ENCODE data around the gene PKLR. TPM values are rescaled to one million over a fixed set of nuclear protein-coding genes. Genes with fewer than 3 reads are reported as not detected.

Gene PKLR
- total RNA-seq, 1 experiment from 2014 or later, result not detected

DNA sequence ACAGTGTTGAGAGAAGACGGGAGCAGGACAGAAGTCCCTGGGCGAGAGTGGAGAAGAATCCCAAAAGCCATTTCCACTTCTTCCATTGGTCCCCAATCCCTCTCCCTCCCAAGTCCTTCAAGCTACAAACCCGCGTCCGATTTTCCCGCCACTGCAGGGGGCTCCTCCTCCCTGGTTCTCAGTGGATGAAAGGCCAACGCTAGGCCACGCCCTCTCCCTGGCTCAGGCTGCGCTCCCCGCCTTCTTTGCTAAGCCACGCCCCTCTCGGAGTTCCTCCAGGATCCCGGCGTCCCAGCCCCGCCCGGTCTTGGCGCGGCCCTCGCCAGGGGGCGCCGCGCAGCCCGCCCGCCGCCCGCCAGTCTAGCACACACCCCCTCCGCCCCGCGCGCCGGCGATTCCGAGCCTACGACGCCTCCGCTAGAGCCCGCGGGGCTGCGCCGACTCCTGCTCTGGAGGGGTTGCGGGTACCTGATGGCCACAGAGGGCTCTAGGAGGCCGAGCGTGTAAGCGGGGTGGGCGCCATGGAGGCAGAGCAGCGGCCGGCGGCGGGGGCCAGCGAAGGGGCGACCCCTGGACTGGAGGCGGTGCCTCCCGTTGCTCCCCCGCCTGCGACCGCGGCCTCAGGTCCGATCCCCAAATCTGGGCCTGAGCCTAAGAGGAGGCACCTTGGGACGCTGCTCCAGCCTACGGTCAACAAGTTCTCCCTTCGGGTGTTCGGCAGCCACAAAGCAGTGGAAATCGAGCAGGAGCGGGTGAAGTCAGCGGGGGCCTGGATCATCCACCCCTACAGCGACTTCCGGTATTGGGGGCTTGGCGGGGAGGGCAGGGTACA, 24.0 kb downstream of the PKLR start, which contains the start of gene HCN3:
Gene HCN3, plus strand, starts transcription at position 394 of the 832 bp plus-strand sequence. Its CDS starts 128 bp downstream, at position 522.
- H2AFZ ChIP-seq (ENCODE audit: low read length), result peak within 1 kb of the TSS; percentile 72; the same call in 1 of the 2 replicates
- DNase-seq, result peak; percentile 98
- peaks cover 29% of the 10 kb centered on the region for H3K4me1 ChIP-seq (ENCODE audit: low read length)
- peaks cover 15% of the 10 kb centered on the region for H3K79me2 ChIP-seq (ENCODE audit: low read length)
- H3K27me3 ChIP-seq (ENCODE audit: low read length), result no peaks in the 10 kb centered on the region
- peak within 1 kb of the TSS; percentile 76 for H3K4me3 ChIP-seq (ENCODE audit: low read length)
- H3K9ac ChIP-seq (ENCODE audit: low read length), result peak within 1 kb of the TSS; percentile 76
- peaks cover 2% of the 10 kb centered on the region; the same call in 1 of the 2 replicates for H4K20me1 ChIP-seq (ENCODE audit: insufficient read depth, low read depth, low read length)
- H3K27ac ChIP-seq (ENCODE audit: low read length), result no peak within 1 kb of the TSS
- H3K9me2 ChIP-seq (replicated peaks; ENCODE audit: insufficient read depth, low read length), result no peaks in the 10 kb centered on the region
- no peaks in the 10 kb centered on the region for H3K36me3 ChIP-seq (ENCODE audit: insufficient read depth, low read length)
- H3K9me3 ChIP-seq (ENCODE audit: low read length), result no peaks in the 10 kb centered on the region
- peak within 1 kb of the TSS; percentile 91 for H3K4me2 ChIP-seq (ENCODE audit: low read depth, low read length, poor library complexity, severe bottlenecking)

DNA sequence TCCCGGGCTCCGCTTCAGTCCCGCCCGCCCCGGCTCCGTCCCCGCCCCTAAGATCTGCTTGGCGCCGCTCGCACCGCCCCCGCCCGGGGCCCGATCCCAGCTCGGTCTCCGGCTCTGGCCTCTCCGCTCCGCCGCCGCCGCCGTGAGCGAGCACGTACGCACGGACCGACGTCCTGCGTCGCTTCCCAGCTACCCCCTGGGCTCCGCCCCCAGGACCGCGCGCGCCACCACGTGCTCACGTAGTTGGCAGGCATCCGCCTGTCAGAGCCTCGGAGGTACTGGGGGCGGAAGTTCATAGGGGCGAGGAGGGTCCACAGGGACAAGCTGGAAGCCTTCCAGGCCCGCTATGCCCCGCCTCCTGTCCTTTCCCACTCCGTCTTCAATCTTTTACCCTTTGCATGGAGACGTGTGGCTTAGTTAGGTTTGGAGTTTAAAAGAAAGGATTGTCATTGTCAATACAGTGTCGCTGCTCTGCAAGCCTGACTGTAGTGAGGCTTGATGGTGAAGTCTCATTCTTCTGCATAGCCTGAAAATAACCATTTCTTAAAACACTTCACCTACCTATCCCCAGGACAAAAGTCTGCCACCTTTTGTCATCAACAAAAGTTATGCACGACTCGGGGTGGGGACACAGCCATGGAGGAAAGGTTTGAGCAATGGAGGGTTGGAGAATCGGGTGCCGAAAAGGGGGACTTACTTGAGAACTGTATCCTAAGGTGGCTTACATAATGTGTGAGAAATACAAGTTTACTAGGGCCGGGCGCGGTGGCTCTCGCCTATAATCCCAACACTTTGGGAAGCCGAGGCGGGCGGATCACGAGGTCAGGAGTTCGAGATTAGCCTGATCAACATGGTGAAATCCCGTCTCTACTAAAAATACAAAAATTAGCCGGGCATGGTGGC, 27.6 kb downstream of the PKLR start, which contains the start of gene CLK2:
Gene CLK2, minus strand, starts transcription at position 162 of the 903 bp plus-strand sequence. CDS start 2,527 bp downstream, outside the sequence.
- Histone ChIP-seq H3K4me3 (ENCODE audit: low read length) (peak within 1 kb of the TSS; percentile 72), H3K9ac (ENCODE audit: low read length) (peak within 1 kb of the TSS; percentile 76), H3K4me2 (ENCODE audit: low read depth, low read length, poor library complexity, severe bottlenecking) (peak within 1 kb of the TSS; percentile 77), H4K20me1 (ENCODE audit: insufficient read depth, low read depth, low read length) (peaks cover 8% of the 10 kb centered on the region; the same call in 1 of the 2 replicates), H3K27ac (ENCODE audit: low read length) (peak within 1 kb of the TSS; percentile 78), H3K9me2 (replicated peaks; ENCODE audit: insufficient read depth, low read length) (no peaks in the 10 kb centered on the region), H3K9me3 (ENCODE audit: low read length) (no peaks in the 10 kb centered on the region), H3K36me3 (ENCODE audit: insufficient read depth, low read length) (peaks cover 21% of the 10 kb centered on the region), H2AFZ (ENCODE audit: low read length) (0 out of 2 replicates have a peak within 1 kb of the TSS, but pooled peaks have one; percentile 51), H3K27me3 (ENCODE audit: low read length) (no peaks in the 10 kb centered on the region), H3K4me1 (ENCODE audit: low read length) (peaks cover 29% of the 10 kb centered on the region), H3K79me2 (ENCODE audit: low read length) (peaks cover 32% of the 10 kb centered on the region)
- DNase-seq, result peak; percentile 99

DNA sequence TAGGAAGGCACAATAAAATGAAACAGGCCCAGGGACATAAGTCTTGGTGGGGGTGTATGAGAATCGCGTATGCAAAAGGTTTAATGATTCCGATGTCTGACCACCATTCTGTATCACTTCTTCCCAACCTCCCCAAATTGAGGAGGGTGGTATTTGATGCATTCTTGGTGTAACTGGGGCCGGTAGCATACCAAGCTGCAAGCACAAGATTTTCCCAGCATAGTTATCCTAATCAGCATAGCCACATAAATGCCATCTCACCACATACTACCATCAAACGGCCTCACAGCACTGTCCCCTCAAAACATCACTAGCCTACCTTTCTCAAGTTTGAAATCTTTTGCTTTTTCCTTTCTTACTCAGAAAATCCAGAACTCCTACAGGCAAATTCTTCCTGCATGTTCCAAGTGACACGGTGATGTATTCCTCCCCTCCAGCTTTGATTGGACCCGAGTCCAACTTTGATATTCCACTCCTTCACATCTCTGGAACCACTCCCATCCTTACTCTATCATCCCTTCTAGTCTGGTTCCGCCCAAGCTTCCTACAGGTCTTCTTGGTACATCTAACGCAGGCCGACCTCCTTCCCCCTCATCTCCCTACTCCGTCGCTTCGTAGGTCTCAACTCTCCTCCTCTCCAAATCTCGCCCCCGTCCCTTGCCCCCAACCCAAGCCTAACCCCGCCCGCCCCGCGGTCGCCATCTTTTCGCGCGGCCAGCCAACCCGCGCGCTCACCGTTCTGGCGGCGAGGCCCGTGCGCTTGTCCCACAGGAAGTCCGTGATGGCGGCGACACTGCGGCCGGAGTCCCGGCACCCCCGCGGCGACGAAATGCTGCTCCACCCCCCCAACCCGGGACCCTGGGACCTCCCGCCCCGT, 28.5 kb downstream of the PKLR start:
- H3K4me1 ChIP-seq (ENCODE audit: low read length), result peaks cover 21% of the 10 kb centered on the region
- H3K27ac ChIP-seq (ENCODE audit: low read length), result peak overlapping the region; percentile 78
- peak overlapping the region; percentile 76 for H3K9ac ChIP-seq (ENCODE audit: low read length)
- peak overlapping the region; percentile 72 for H3K4me3 ChIP-seq (ENCODE audit: low read length)
- H3K9me3 ChIP-seq (ENCODE audit: low read length), result no peaks in the 10 kb centered on the region
- H3K9me2 ChIP-seq (replicated peaks; ENCODE audit: insufficient read depth, low read length), result no peaks in the 10 kb centered on the region
- peaks cover 29% of the 10 kb centered on the region for H3K36me3 ChIP-seq (ENCODE audit: insufficient read depth, low read length)
- H2AFZ ChIP-seq (ENCODE audit: low read length), result no peak overlapping the region
- peak; percentile 82 for DNase-seq
- H3K27me3 ChIP-seq (ENCODE audit: low read length), result no peaks in the 10 kb centered on the region
- peaks cover 8% of the 10 kb centered on the region; the same call in 1 of the 2 replicates for H4K20me1 ChIP-seq (ENCODE audit: insufficient read depth, low read depth, low read length)
- H3K4me2 ChIP-seq (ENCODE audit: low read depth, low read length, poor library complexity, severe bottlenecking), result peak overlapping the region; percentile 77
- peaks cover 32% of the 10 kb centered on the region for H3K79me2 ChIP-seq (ENCODE audit: low read length)

DNA sequence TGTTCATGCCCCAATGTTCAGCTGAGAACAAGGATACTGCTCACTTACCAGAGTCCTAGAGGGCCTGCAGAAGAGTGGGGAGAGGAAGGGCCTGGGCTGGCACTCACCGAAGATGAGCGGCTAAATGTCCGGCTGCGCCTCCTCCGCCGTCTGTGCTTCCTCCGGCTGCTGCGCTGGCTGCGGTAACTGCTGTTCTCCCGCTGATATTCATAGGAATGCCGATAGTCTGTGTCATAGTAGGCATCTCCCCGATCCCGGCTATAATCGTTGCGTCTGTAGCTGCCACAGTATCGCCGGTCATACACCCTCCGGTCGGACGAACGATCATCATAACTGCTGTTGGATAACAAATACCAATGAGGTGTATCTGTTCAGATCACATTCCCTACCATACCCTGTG, 31.9 kb downstream of the PKLR start:
- no peaks in the 10 kb centered on the region for H3K27me3 ChIP-seq (ENCODE audit: low read length)
- no peak overlapping the region for H3K4me3 ChIP-seq (ENCODE audit: low read length)
- no peak overlapping the region for H3K27ac ChIP-seq (ENCODE audit: low read length)
- peaks cover 17% of the 10 kb centered on the region for H3K4me1 ChIP-seq (ENCODE audit: low read length)
- H3K36me3 ChIP-seq (ENCODE audit: insufficient read depth, low read length), result peaks cover 49% of the 10 kb centered on the region
- no peak overlapping the region for H2AFZ ChIP-seq (ENCODE audit: low read length)
- DNase-seq, result no peak
- H3K4me2 ChIP-seq (ENCODE audit: low read depth, low read length, poor library complexity, severe bottlenecking), result no peak overlapping the region
- peaks cover 32% of the 10 kb centered on the region for H3K79me2 ChIP-seq (ENCODE audit: low read length)
- peaks cover 8% of the 10 kb centered on the region; the same call in 1 of the 2 replicates for H4K20me1 ChIP-seq (ENCODE audit: insufficient read depth, low read depth, low read length)
- no peaks in the 10 kb centered on the region for H3K9me3 ChIP-seq (ENCODE audit: low read length)
- no peak overlapping the region for H3K9ac ChIP-seq (ENCODE audit: low read length)
- no peaks in the 10 kb centered on the region for H3K9me2 ChIP-seq (replicated peaks; ENCODE audit: insufficient read depth, low read length)

DNA sequence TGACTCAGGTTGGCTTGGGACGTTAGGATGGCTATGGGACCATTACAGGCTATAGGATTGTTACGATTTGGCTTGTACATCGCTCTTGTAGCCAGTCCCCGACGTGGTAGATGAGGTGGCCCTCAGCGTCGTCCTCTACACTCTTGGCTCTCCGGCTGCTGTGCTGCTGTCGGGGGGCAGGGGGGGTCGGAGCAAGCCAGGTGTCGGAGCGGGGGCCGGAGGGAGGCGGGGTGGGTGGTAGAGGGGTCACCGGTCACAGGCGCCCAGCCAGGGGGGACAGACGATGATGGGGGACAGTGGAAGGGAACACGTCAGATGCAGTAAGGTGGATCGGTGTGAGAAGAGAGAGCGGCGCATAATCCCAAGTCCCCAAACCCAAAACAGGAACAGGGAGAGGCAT, 32.6 kb downstream of the PKLR start:
- no peak overlapping the region for H3K4me3 ChIP-seq (ENCODE audit: low read length)
- no peak overlapping the region for H3K9ac ChIP-seq (ENCODE audit: low read length)
- no peak for DNase-seq
- no peak overlapping the region for H2AFZ ChIP-seq (ENCODE audit: low read length)
- H3K79me2 ChIP-seq (ENCODE audit: low read length), result peaks cover 30% of the 10 kb centered on the region
- peaks cover 8% of the 10 kb centered on the region; the same call in 1 of the 2 replicates for H4K20me1 ChIP-seq (ENCODE audit: insufficient read depth, low read depth, low read length)
- H3K36me3 ChIP-seq (ENCODE audit: insufficient read depth, low read length), result peaks cover 56% of the 10 kb centered on the region
- no peaks in the 10 kb centered on the region for H3K9me2 ChIP-seq (replicated peaks; ENCODE audit: insufficient read depth, low read length)
- peaks cover 13% of the 10 kb centered on the region for H3K4me1 ChIP-seq (ENCODE audit: low read length)
- H3K4me2 ChIP-seq (ENCODE audit: low read depth, low read length, poor library complexity, severe bottlenecking), result no peak overlapping the region
- H3K27me3 ChIP-seq (ENCODE audit: low read length), result no peaks in the 10 kb centered on the region
- no peak overlapping the region for H3K27ac ChIP-seq (ENCODE audit: low read length)
- no peaks in the 10 kb centered on the region for H3K9me3 ChIP-seq (ENCODE audit: low read length)

DNA sequence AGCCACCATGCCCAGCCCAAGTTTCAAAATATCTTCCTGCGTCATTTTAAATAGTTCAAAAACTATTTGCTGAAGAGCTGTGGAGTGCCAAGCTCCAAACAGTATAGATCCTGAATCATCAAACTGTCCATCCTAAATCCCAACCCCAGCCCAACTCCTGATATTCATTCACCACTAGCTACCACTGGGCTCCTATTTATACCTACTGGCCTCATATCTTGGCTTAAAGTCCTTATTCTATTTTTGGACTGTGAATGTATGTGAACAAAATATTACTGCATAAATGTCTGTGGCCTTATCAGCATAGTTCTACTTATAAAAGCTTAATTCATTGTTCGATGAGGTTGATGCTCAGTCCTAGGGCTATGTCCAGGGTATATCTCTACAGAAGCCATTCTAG, 33.9 kb downstream of the PKLR start:
- Histone ChIP-seq H3K36me3 (ENCODE audit: insufficient read depth, low read length) (peaks cover 61% of the 10 kb centered on the region), H4K20me1 (ENCODE audit: insufficient read depth, low read depth, low read length) (peaks cover 6% of the 10 kb centered on the region; the same call in 1 of the 2 replicates), H3K79me2 (ENCODE audit: low read length) (peaks cover 18% of the 10 kb centered on the region), H3K9me2 (replicated peaks; ENCODE audit: insufficient read depth, low read length) (no peaks in the 10 kb centered on the region), H3K27me3 (ENCODE audit: low read length) (no peaks in the 10 kb centered on the region), H3K9me3 (ENCODE audit: low read length) (no peaks in the 10 kb centered on the region), H3K27ac (ENCODE audit: low read length) (no peak overlapping the region), H3K9ac (ENCODE audit: low read length) (no peak overlapping the region), H3K4me2 (ENCODE audit: low read depth, low read length, poor library complexity, severe bottlenecking) (no peak overlapping the region), H2AFZ (ENCODE audit: low read length) (no peak overlapping the region), H3K4me1 (ENCODE audit: low read length) (peaks cover 16% of the 10 kb centered on the region), H3K4me3 (ENCODE audit: low read length) (no peak overlapping the region)
- no peak for DNase-seq

DNA sequence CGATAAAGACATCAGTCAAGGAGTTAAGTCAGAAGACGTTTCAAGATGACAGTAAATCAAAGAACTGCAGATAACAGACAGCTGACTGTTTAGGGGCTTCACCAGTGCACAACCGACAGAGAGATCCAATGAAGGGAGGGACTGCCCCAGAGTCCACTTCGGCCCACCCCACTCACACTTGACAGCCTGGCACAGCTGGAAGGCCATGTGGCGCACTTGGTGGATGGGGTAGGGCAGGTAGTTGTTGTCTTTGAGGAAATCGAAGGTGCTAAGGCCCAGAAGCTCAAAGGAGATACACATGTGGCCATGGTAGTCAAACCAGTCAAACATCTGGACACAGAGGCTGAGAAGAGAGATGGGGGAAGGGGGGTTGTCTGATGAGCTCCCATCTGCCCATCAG, 34.7 kb downstream of the PKLR start:
- Histone ChIP-seq H3K4me3 (ENCODE audit: low read length) (no peak overlapping the region), H3K27ac (ENCODE audit: low read length) (no peak overlapping the region), H4K20me1 (ENCODE audit: insufficient read depth, low read depth, low read length) (0 out of 2 replicates have a peak, but pooled peaks cover 4% of the 10 kb centered on the region), H3K4me1 (ENCODE audit: low read length) (peaks cover 9% of the 10 kb centered on the region), H3K9ac (ENCODE audit: low read length) (no peak overlapping the region), H3K36me3 (ENCODE audit: insufficient read depth, low read length) (peaks cover 59% of the 10 kb centered on the region), H3K4me2 (ENCODE audit: low read depth, low read length, poor library complexity, severe bottlenecking) (no peak overlapping the region), H3K9me2 (replicated peaks; ENCODE audit: insufficient read depth, low read length) (no peaks in the 10 kb centered on the region), H3K9me3 (ENCODE audit: low read length) (no peaks in the 10 kb centered on the region), H3K79me2 (ENCODE audit: low read length) (peaks cover 14% of the 10 kb centered on the region), H2AFZ (ENCODE audit: low read length) (no peak overlapping the region), H3K27me3 (ENCODE audit: low read length) (no peaks in the 10 kb centered on the region)
- no peak for DNase-seq
